ENCODE measurements around the gene PCBD2.
"Not testable (repeated sequence)": the region's sequence is repeated elsewhere in the genome, so short reads cannot be mapped to it uniquely, and the experiment has no call there.

The PCBD2 gene

GRCh38 chr5:134906811-134907210, 1.9 kb downstream of the PCBD2 start:
- DNase-seq (ENCODE audit: low spot score): no peak

GRCh38 chr5:134910752-134911151, 5.8 kb downstream of the PCBD2 start:
- not testable (repeated sequence) for DNase-seq (ENCODE audit: low spot score)

DNA sequence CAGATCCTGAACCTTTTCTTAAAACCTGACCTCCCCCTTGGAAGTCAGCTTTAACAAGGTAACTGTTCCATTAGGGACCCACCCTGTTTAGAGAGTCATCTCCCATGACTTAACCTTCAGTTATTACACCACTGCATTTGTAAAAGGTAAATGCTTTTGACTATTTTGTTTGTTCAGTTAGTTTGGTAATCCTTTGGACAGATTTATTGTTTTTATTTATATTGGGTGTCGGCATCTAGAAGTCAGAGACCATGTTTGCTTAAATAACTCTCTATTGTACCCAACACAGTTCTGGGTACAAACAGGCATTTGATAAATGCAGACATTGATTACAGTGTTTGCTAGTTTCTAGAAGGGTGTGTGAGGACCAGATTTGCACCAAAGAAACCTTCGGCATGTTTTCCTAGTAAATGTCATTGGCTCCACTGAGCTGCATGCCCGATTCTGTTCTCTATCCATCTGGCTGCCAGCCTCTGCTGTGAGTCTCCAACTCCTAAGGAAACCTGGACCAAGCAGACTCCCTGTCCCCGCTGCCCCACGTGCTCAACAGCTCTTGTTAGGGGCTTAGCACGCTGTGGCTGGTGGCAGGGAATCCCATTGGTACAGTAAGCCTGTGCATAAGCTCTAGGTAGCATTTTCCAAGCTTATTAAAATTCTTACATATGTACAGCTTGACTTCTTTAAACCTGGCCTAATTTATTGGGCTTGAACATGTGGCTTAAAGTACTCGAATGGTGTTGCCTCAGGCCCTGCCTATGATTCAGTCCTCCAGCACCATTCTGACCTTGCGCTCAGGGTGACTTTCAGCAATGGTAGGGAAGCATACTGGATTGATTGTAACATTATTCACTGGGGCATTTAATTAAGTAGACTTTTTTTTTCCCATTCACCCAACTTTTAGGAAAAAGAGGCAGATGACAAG, 6.6 kb downstream of the PCBD2 start:
- DNase-seq (ENCODE audit: low spot score): no peak

DNA sequence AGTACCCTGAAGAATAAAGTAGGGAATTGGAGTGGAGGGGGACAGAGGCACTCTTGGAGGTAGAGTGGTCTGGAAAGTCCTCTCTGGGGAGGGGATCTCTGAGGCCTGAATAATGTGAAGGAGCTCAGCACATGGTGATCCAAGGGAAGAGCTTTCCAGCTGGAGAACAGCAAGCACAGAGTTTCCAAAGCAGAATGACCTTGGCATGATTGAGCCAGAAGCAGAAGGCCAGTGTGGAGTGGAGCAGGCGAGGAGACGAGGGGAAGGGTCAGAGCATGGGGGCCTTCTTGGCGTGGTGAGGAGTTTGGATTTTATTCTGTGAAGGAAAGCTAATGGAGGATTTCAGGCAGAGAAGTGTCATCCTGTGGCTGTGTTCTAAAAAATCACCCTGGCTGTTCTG, 8.3 kb downstream of the PCBD2 start:
- no peak for DNase-seq (ENCODE audit: low spot score)

GRCh38 chr5:134913795-134914194, 8.9 kb downstream of the PCBD2 start:
- no peak for DNase-seq (ENCODE audit: low spot score)

DNA sequence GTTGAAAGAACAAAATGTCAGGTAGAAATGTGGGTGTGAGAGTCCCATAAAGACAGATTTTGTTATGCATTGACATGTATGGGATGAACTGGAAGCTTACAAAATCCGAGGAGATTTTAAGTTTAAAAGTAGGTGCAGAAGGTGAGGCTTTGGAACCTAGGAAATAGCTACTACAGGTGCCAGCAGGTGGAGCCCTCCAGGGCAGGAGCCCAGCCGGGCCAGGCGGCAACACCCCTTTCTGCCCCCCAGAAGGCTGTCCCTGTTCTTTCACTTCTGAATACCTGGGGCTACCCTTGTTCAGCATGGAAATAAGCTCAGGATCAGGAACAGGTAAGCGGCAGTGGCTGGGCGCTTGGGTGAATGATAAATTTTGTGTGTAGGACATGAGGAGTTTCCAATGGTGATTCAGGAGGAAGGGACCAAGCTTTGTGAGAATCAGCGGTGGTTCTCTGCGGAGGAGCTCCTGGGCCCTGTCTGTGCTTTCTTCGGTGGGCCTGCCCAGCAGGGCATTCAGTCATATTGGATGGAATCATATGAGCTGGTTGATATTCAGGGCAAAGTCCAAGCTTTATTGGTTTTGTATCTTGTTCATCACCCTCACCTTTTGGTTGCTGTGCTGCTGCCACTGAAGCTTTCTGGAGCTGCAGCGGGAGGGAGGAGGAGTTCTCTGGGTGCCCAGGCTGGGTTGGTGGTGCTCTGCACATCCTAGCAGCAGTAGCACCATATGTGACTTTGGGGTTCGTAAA, 12.3 kb downstream of the PCBD2 start:
- DNase-seq (ENCODE audit: low spot score): peak; percentile 64

GRCh38 chr5:134918861-134919260, 13.9 kb downstream of the PCBD2 start:
- no peak for DNase-seq (ENCODE audit: low spot score)

GRCh38 chr5:134920848-134921575, 16.1 kb downstream of the PCBD2 start:
- no peak for DNase-seq (ENCODE audit: low spot score)

GRCh38 chr5:134932508-134932907, 27.6 kb downstream of the PCBD2 start:
- DNase-seq (ENCODE audit: low spot score): no peak

DNA sequence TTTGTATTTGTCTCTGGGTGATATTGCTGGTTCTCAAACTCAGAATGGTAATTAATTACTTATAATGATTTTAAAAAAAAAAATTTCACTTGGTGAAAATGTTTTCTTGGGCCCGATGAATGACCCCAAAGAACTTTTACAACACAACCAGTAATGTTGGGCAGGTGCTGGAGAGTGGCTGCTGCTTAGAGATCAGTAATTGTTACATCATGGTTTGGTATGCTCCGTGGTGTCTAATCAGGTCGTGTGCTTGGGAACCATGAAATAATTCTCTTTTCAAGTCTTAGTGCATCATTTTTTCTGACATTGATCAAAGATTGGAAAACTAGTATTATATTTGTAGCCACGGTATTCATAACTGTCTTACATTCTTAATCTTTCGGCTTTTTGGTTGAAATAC, 29.3 kb downstream of the PCBD2 start:
- no peak for DNase-seq (ENCODE audit: low spot score)

- no peak for DNase-seq (ENCODE audit: low spot score)
Observed at GRCh38 chr5:134935711-134936602, 31.0 kb downstream of the PCBD2 start.

- DNase-seq (ENCODE audit: low spot score): no peak
Observed at GRCh38 chr5:134937526-134937925, 32.6 kb downstream of the PCBD2 start.

DNA sequence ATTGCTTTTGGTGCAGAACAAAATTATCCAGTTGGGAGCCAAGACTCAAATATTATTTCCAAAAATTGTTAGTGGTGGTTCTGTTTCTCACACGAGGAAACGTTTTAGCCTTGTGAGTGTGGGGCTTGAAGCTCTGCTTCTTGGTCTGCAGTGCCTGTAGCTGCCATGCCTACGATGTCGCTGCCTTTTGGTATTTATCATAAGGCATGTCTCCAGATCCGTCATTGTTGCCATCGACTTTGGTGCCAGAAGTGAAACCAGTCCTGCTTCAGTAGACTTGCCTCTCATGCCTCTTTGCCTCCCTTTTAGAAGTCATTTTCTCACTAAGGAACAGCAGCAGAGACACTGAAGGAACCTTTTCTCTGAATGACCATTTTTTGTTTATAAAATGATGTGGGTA, 33.1 kb downstream of the PCBD2 start:
- DNase-seq (ENCODE audit: low spot score): no peak

DNA sequence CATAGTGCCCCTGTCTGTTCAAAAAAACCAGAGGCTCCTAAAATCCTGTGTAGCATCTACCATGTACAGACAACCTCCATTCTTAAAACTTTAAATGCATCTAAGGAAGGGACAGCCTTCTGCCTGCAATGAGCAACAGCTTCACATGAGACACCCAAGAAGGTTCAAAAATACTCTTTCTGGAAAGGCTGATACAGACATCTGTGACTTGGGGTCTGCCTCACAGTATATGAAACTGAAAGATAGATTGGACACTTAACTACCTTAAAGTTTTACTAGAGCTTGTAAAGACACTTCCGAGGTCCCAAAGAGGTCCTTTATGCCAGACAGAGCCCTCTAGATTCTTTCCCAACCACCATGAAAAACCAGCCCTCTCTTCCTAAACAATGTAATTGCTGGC, 34.6 kb downstream of the PCBD2 start:
- DNase-seq (ENCODE audit: low spot score): no peak

DNA sequence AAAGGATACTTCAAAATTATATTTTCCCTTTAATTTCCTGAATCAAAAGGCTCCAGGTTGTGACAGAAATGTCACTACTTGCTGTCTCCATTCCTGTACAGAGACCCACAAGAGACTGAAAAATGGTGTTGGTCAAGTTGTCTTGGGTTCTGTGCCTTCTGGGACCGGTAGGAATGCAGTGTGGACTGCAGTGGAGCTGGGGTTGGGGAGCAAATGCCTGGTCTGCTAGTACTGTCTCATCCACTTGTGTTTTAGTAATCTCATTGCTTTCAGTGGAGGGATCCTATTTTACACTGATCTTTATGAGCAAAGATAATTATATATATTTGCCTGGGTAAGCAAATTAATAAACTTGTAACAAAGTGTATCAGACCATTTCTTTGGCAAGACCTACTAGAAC, 38.6 kb downstream of the PCBD2 start:
- no peak for DNase-seq (ENCODE audit: low spot score)

GRCh38 chr5:134944630-134945029, 39.7 kb downstream of the PCBD2 start:
- DNase-seq (ENCODE audit: low spot score): no peak

DNA sequence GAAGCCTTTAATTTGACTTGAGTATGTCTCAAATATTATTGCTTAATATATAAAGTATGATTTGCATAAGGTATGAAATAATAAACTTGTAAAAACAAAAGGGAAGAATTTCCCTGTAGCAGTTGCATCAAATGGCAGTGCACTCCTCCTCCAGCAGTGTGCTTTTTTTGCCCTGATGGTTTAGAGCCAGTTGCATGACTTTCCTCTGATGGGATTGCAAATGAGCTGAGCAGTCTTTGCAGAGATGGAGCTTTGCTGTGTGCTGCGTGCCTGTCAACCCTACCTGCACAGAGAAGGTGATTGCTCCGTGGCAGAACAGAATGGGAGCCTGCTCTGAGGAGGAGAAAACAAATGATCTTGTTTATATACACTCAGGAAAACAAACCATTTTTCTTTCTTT, 40.1 kb downstream of the PCBD2 start:
- DNase-seq (ENCODE audit: low spot score): no peak

DNA sequence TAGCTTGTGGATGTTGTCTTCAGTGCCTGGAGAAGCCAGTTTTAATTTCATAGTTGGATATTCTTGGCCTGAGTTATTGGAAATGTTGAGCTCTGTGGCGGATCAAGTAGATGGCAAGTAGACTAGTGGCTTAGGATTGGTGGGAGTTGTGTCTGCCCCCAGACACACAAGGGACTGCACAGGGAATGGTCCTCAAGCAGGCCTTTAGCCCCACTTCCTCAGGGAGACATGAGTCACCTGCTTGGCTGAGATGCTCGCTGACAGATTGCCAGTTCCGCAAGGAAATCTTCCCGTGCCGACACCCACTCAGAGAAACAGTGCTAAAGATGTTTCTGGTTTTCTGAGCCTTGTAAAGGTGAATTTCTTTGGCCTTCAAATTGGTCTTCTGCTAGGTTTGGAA, 44.0 kb downstream of the PCBD2 start:
- DNase-seq (ENCODE audit: low spot score): no peak

GRCh38 chr5:134949316-134949715, 44.4 kb downstream of the PCBD2 start:
- no peak for DNase-seq (ENCODE audit: low spot score)

DNA sequence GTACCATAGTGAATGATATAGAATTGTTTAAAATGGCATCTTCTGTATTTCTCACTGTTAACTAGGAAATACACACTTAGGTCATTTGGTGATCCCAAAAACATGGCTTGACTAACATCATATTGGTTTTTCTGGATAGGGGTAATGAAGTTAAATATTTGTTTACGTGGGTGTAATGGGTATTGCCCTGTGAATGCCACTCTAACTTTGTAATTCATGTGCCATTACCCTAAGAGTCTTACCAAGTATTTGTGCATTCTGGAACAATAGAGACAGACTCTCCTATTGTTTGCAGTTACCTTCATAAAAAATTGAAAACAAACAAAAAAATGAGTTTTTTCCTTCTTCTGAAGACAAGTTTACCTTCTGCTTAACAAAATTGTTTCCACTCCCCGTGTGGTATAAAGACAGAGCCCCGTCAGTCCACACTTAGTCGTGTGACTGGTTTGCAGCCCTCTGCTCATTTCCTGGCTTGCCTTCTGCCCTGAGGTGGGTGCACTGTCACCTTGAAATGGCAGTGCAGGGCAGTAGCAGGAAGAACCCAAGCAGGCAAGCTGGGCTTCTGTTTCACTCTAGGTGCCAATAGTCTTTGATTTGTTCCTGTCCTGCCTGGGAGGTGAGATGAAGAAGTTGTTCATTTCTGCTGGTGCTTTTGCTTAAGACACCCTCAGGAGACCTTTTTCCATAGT, 53.1 kb downstream of the PCBD2 start:
- no peak for DNase-seq (ENCODE audit: low spot score)

- DNase-seq (ENCODE audit: low spot score): peak; percentile 53
Observed at GRCh38 chr5:134958755-134959154, 53.8 kb downstream of the PCBD2 start.

All from iPS-NIHi11 (cell line).